Measurements from ENCODE around the gene HNRNPR. TPM values are rescaled to one million over a fixed set of nuclear protein-coding genes. Genes with fewer than 3 reads are reported as not detected.
"Not testable (repeated sequence)": the region's sequence is repeated elsewhere in the genome, so short reads cannot be mapped to it uniquely, and the experiment has no call there.

Gene HNRNPR
- polyA plus RNA-seq, 3 donors, result 253 to 295 (median 288) TPM

GRCh38 chr1:23337869-23338268, 6.2 kb downstream of the HNRNPR start:
- no peak for DNase-seq (ENCODE audit: low read depth in 3 of 3, low spot score in 2 of 3)

DNA sequence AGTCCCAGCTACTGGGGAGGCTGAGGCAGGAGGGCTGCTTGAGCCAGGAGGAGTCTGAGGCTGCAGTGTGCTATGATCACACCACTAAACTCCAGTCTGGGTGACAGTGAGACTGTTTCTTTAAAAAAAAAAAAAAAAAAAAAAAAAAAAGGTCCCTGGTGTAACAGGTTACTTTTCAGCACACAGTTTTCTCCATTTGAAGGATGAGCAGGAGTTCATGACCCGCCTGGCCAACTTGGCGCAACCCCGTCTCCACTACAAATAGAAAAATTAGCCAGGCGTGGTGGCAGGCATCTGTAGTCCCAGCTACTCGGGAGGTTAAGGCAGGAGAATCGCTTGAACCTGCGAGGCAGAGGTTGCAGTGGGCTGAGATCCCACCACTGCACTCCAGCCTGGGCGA, 12.4 kb downstream of the HNRNPR start:
- DNase-seq (ENCODE audit: low read depth in 3 of 3, low spot score in 2 of 3), result no peak

GRCh38 chr1:23330846-23331245, 13.2 kb downstream of the HNRNPR start:
- no peak for DNase-seq (ENCODE audit: low read depth in 3 of 3, low spot score in 2 of 3)

- DNase-seq (ENCODE audit: low read depth in 3 of 3, low spot score in 2 of 3), result no peak
These were observed 18.7 kb downstream of the HNRNPR start for GRCh38 chr1:23325393-23325792.

GRCh38 chr1:23322770-23323169, 21.3 kb downstream of the HNRNPR start:
- no peak for DNase-seq (ENCODE audit: low read depth in 3 of 3, low spot score in 2 of 3)

GRCh38 chr1:23310280-23310679, 33.8 kb downstream of the HNRNPR start:
- not testable (repeated sequence) for DNase-seq (ENCODE audit: low read depth in 3 of 3, low spot score in 2 of 3)

DNA sequence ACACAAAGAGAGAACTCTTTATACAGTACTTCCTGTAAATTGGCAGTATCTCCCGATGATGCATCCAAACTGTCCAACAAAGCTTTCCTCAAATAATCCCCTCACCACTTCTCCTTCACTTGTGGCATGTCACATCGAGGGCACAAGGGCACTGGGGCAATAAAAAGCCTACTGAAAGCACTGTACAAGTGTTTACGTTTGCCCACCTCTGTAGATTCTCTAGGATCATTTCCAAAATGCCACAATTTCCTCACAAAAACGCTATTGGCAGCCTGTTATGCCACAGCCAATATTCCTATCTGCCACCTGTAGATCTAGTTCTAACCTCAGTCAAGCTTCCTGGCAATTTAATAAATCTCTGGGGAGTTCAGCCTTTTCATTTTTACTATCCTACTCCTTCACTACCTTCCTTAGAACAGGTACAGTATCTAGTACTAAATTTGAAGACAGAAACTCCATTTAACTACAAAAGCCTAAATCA, 39.9 kb downstream of the HNRNPR start:
- no peak for DNase-seq (ENCODE audit: low read depth in 3 of 3, low spot score in 2 of 3)

GRCh38 chr1:23303524-23303923, 40.6 kb downstream of the HNRNPR start:
- DNase-seq (ENCODE audit: low read depth in 3 of 3, low spot score in 2 of 3), result no peak

DNA sequence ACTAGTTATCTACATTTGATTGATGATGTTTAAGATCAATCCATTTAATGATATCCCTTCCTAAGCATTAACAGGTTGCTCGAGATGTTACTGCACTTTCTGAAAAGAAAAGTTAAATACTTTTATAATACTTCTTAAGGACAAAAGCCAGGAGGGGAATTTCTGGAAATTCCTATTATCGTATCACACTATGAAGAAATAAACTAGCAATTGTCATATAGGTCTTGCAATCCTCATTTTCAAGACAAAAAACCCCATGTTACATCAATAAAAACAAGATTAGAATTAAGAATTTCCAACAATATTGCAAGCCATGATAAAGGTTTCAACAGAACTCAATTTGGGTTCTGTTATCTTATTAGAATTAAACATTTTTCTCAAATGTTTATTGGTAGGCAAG, 47.2 kb downstream of the HNRNPR start:
- no peak for DNase-seq (ENCODE audit: low read depth in 3 of 3, low spot score in 2 of 3)

- DNase-seq (ENCODE audit: low read depth in 3 of 3, low spot score in 2 of 3), result no peak
These were observed 52.4 kb downstream of the HNRNPR start for GRCh38 chr1:23291706-23292105.

GRCh38 chr1:23290836-23291565, 53.1 kb downstream of the HNRNPR start:
- DNase-seq (ENCODE audit: low read depth in 3 of 3, low spot score in 2 of 3), result no peak

DNA sequence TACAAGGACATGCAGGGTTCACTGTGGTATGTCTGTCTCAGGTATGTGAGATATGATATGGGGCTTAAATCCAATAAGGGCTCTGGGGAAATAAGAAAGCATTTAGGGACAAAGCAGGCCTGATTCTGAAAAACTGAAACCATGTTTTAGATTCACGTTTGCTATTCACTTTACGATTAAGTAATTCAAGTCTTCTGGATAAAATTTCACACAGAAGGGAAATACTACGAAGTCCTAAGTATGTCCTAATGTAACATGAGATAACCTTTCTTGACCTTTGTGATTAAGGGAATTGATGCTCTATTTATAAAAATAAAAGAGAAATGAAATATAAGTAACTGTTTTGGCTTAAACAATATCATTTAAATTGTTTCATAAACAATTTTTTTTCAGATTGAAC, 55.4 kb downstream of the HNRNPR start:
- DNase-seq (ENCODE audit: low read depth in 3 of 3, low spot score in 2 of 3), result no peak

DNA sequence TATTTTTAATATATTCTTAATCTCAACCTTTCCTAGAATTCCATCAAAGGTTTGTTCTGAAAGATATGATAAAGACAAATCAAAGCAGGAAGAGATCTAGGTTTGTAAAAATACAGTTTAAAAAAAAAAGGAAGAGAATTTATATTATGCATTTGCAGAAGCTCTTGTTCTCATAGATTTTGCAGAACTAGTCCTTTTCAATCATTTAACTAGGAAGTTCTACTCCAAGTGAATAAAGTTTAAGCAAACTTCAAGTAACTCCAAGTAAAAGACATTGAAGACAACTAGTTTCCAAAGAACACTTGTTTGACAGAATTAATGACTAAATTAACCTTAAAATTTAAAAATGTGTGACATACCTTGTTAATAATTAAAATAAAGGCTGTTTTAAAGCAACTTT, 55.9 kb downstream of the HNRNPR start:
- no peak for DNase-seq (ENCODE audit: low read depth in 3 of 3, low spot score in 2 of 3)

DNA sequence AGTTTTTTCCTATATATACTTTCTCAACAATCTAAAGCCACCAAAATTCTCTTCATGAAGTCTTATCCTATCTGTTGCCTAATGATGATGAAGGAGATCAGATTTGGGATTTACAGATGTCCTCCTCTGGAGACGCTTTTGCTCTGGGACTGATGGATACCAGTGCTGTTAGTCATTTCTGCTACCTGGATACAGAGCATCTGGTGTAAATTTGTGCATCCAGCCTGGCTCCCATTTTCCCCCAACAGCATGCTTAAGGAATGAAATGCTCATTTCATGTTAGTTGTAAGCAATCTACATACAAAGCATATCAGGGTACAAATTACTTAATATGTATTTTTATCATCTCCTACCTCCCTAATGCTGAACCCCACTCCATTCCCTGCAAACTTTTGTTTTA, 57.7 kb downstream of the HNRNPR start:
- no peak for DNase-seq (ENCODE audit: low read depth in 3 of 3, low spot score in 2 of 3)

DNA sequence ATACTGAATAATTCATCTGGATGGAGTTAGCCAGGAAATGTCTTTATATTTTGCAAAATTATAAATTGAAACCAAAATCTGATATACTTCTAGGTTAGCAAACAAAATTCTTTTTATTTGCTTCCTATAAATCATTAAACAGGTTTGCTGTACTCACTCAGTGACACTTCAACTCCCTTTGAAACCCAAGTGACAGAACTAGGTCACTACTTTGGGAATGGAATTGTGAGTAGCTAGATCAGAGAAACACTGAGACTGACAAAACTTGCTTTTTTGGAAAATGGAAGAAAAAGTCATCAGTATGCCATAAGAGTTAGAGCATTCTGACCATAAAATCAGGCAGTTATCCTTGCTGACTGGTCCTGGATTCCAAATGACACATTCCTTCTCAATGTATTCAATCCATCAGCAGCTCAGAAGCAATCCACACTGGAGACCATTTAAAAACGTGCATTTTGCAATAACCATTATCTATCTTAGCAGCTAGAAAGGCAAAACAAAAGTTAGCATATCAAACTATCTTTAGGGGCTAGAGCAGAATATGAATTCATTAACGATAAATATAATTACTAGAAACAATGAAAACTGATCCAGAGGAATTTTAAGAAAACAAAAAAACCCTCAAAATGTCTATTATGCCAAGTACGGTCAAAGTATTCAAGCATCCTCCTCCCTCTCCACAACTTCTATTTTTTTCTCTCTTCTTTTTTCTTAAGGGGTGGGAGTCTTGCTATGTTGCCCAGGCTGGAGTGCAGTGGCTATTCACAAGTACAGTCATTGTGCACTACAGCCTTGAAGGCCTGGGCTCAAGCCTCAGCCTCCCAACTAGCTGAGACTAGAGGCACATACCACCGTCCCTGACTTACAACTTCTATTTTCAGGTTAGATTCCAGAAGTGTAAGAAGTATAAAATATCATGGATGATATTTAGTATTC, 60.1 kb downstream of the HNRNPR start:
- DNase-seq (ENCODE audit: low read depth in 3 of 3, low spot score in 2 of 3), result no peak

DNA sequence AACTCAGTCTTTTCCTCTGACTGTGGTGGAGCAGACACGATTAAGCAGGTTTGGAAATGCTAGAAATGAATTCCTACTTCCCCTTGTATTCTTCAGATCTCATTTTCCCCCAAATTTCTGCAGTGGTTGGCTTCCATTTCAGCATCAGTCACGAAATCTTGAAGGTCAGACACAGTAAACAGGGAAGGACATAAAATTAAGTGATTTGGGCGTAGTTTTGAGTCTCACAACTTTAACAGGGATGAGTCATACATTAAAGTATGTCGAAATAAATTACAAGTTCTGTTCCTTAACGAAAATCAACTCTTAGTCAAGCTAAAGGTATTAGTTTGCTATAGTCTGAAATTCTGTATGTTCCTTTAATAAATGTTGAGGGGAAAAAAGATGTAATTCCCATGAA, 61.1 kb downstream of the HNRNPR start:
- DNase-seq (ENCODE audit: low read depth in 3 of 3, low spot score in 2 of 3), result no peak

DNA sequence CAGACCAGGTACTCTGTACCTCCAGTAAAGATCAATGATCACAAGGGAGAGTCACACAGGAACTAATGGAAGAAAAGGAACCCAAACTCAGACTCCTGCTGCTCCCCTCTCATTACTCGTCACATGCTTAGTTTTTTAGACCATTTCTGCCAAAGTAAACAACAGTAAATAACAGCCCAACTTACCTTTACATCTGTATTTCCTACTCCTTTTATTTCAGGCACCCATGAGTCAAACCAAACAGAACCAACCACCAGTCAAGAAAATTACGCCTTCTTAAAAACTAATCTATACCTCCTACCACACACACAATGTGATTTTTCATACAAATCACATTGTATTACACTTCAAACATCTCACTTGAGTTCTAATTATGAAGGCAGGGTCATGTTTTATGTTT, 65.4 kb downstream of the HNRNPR start:
- DNase-seq (ENCODE audit: low read depth in 3 of 3, low spot score in 2 of 3), result no peak

DNA sequence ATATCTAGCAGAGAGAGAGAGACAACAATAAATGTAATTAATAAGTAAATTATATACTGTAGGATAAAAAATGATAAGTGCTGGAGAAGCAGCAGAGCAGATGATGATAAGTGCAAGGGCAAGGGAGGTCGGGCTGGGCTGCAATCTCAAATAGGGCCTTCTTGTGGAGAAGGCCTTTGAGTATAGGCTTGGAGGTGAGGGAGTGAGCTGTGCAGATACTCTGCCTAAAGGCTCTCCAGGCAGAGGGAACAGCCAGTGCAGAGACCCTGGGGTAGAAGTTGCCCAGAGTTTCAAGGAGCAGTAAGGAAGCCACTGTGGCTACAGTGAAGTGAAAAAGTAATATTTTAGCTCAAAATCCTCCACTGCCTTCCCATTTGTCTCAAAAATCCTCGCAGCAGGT, 67.6 kb downstream of the HNRNPR start:
- DNase-seq (ENCODE audit: low read depth in 3 of 3, low spot score in 2 of 3), result no peak

DNA sequence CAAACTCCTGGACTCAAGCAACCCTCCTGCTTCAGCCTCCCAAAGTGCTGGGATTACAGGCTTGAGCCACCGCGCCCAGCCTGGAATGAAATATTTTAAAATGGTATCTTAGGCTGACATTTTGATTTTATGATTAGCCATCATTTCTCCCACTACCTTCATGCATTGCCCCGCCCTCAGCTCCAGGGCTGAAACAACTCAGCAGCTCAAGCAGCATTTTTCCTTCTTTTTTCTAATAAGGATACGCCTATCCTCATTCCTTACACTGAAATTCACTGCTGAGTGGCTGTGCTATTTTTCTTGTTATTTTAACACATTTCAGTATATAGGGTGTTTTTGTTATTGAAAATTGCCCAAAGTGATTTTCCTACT, 70.0 kb downstream of the HNRNPR start:
- DNase-seq (ENCODE audit: low read depth in 3 of 3, low spot score in 2 of 3), result no peak

DNA sequence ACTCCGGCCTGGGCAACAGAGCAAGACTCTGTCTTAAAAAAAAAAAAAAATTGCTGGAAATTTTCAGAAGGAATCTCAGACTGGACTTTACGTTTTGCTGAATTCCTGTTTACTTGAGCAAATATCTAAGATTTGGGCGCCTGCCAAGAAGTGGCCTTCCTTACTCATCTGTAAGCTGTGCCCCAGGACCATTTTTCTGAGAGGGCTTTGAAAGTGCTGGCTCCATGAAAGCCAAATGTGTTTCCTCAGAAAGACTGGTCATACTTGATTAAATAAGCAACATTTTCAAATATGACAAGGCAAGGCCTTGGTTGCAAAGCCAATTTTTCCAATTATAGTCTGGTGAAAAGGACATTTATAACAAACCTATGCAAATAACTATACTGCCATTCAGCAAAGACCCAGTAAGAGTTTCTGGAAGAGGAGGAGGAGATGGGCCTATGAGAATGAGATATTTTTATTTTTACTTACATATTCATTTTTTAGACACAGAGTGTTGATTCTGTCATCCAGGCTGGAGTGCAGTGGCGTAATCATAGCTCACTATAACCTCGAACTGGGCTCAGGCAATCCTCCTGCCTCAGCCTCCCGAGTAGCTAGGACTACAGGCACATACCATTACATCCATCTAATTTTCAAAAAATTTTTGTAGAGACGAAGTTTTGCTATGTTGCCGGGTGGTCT, 70.5 kb downstream of the HNRNPR start:
- no peak for DNase-seq (ENCODE audit: low read depth in 3 of 3, low spot score in 2 of 3)

DNA sequence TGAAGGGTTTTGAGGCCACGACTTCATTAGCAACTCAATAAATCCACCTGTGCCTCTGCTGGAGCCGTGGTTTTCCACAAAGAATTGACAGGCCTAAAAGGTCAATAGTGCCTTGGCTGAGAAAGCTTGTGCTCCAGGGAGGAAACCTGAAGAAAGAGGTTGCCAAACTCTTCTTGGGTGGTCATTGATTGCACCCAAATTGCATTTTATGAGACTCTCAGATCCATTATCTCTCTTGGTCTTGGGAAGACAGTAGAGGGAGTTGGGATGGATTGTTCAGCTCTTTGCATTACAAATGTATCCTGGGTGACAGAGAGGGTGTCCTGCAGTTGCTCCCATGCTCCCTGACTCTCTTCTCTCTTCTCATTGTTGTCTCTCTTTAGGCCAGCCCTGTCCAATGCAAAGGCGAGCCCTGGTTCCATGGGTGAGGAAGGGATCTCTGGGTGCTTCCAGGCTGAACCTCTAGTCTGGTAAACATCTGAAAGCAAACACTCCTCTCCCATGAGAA, 80.7 kb downstream of the HNRNPR start:
- no peak for DNase-seq (ENCODE audit: low read depth in 3 of 3, low spot score in 2 of 3)
